RWPE2 (cell line): ENCODE data around the gene METTL1.

Source experiments
- ATAC-seq: fragments of 200-7000 bp; cut with Tn5 transposase; 3 replicates; pipeline ENCODE4 v1.9.1; 2021; ENCODE audit warnings: low read depth
- DNase-seq: peaks from one replicate; pipeline ENCODE4 v3.0.0-alpha.2; 2020; ENCODE audit warnings: low spot score
- H3K27ac ChIP-seq: fragments of 450-650 bp; 2 replicates; pipeline ENCODE4 v1.5.1; 2017; ENCODE audit warnings: mild to moderate bottlenecking; ENCODE audit not compliant: poor library complexity, severe bottlenecking
- H3K27me3 ChIP-seq: fragments of 250-450 bp; sonication (Bioruptor Pico); 2 replicates; pipeline ENCODE4 v1.5.1; 2021; ENCODE audit warnings: mild to moderate bottlenecking, moderate library complexity; ENCODE audit not compliant: insufficient read depth, poor library complexity, severe bottlenecking
- H3K36me3 ChIP-seq: fragments of 250-450 bp; sonication (Bioruptor Pico); 2 replicates; pipeline ENCODE4 v1.5.1; 2020; ENCODE audit warnings: low read depth, mild to moderate bottlenecking, moderate library complexity
- H3K4me1 ChIP-seq: fragments of 250-450 bp; sonication (Bioruptor Pico); 2 replicates; pipeline ENCODE4 v1.5.1; 2021; ENCODE audit warnings: mild to moderate bottlenecking, moderate library complexity; ENCODE audit not compliant: insufficient read depth, poor library complexity, severe bottlenecking
- H3K4me3 ChIP-seq: fragments of 250-450 bp; sonication (Bioruptor Pico); 2 replicates; pipeline ENCODE4 v1.5.1; 2021; ENCODE audit warnings: mild to moderate bottlenecking, moderate library complexity; ENCODE audit not compliant: severe bottlenecking
- H3K9me3 ChIP-seq: fragments of 250-450 bp; sonication (Bioruptor Pico); 2 replicates; pipeline ENCODE4 v1.5.1; 2021; ENCODE audit warnings: mild to moderate bottlenecking, moderate library complexity; ENCODE audit not compliant: severe bottlenecking
- TF ChIP-seq, protein P1 (sequence below): fragments of 450-650 bp; IDR thresholded peaks from one replicate; pipeline ENCODE4 v1.5.1; 2017; ENCODE audit warnings: mild to moderate bottlenecking, moderate library complexity; ENCODE audit not compliant: poor library complexity, severe bottlenecking

Gene METTL1

DNA sequence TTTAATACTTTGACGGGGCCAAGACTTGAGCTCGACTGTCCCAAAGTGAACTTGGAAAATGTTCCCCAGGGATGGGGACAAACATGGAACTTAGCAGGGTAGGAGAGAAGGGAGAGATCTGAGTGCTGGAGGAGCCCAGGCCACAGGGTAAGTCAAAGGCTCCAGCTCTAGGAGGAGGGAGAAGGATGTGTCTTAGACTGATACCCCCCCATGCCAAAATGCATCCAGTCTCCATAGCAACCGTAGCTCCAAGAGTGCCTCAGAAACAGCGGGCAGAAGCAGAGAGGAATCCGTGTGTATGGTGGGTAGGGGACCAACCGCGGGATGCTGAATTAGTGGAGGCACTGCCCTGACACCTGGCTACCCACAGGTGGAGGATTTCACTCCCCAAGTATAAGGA is 32.5 kb downstream of the METTL1 start:
- Histone ChIP-seq H3K27me3 (peaks cover 53% of the 10 kb centered on the region), H3K4me1 (peaks cover 6% of the 10 kb centered on the region), H3K36me3 (no peaks in the 10 kb centered on the region), H3K4me3 (no peak overlapping the region), H3K9me3 (no peaks in the 10 kb centered on the region), H3K27ac (no peak overlapping the region)
- ATAC-seq: no peak
- no peak for DNase-seq
- TF ChIP-seq, protein P1, sequence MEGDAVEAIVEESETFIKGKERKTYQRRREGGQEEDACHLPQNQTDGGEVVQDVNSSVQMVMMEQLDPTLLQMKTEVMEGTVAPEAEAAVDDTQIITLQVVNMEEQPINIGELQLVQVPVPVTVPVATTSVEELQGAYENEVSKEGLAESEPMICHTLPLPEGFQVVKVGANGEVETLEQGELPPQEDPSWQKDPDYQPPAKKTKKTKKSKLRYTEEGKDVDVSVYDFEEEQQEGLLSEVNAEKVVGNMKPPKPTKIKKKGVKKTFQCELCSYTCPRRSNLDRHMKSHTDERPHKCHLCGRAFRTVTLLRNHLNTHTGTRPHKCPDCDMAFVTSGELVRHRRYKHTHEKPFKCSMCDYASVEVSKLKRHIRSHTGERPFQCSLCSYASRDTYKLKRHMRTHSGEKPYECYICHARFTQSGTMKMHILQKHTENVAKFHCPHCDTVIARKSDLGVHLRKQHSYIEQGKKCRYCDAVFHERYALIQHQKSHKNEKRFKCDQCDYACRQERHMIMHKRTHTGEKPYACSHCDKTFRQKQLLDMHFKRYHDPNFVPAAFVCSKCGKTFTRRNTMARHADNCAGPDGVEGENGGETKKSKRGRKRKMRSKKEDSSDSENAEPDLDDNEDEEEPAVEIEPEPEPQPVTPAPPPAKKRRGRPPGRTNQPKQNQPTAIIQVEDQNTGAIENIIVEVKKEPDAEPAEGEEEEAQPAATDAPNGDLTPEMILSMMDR: no peak

DNA sequence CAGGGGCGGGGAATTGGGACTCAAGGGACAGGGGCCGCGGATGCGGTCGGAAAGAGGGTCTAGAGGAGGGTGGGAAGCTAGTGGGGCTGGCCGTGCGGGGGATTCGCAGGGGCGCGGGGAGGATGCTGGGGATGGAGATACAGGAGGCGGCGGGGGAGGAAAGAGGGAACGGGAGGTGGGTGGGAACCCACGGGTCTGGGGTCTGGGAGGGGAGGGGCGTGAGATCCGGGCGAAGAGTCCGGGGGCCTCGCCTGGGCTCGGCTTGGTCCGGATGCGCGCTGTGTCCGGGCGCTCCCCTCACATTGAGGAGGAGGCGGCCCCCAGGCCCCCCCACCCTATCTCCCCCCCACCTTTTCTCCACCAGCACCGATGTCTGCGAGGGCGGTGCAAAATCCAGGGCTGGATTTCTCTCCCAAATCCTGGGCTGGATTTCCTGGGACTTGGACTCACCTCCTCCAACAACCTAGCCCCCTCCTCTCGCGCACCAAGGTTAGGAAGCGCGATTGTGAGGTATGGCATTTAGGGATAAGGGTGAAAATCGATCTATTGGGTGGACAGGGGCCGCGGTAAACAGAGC is 33.2 kb downstream of the METTL1 start, which contains the start of gene AGAP2:
Gene AGAP2 (minus strand): TSS at position 82 of the 577 bp plus-strand sequence. CDS start 496 bp downstream, outside the sequence.
- H3K27me3 ChIP-seq: peaks cover 53% of the 10 kb centered on the region
- DNase-seq (no peak), ATAC-seq (no peak)
- H3K4me1 ChIP-seq: no peaks in the 10 kb centered on the region
- H3K9me3 ChIP-seq: no peaks in the 10 kb centered on the region
- no peak within 1 kb of the TSS for H3K27ac ChIP-seq
- no peaks in the 10 kb centered on the region for H3K36me3 ChIP-seq
- H3K4me3 ChIP-seq: peak within 1 kb of the TSS; percentile 5
- TF ChIP-seq, protein P1: no peak

DNA sequence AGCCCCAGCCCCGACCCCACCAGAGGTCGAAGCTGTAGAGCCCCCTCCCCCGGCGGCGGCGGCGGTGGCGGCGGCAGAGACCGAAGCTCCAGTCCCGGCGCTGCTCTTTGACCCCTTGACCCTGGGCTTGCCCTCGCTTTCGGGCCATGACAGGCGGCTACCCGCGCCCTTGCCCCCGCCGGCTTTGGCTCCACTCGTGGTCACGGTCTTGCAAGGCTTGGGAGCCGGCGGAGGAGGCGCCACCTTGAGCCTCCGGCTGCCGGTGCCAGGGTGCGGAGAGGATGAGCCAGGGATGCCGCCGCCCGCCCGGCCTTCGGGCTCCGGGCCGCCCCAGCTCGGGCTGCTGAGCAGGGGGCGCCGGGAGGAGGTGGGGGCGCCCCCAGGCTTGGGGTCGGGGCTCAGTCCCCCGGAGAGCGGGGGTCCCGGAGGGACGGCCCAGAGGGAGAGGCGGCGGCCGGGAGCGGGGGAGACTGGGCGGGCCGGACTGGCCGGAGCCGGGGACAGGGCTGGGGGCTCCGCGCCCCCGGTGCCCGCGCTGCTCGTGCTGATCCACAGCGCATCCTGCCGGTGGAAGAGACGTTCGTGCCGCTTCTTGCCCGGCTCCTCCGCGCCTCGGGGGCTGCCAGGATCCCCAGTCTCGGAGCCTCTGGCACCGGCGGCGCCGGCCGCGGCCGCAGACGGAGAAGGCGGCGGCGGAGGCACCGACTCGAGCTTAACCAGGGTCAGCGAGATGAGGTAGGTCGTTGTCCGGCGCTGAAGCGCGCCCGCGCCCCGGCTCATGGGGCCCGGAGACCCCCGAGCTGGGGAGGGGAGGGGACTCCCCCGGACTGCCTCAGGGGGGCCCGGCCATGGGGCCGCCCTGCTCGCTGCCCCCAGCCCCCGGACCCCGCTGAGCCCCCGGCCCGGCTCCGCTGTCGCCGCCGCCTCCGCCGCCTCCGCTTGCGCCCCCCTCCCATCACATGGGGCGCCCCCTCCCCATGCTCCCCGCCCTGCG is 34.1 kb downstream of the METTL1 start:
- Histone ChIP-seq H3K27me3 (peaks cover 53% of the 10 kb centered on the region), H3K27ac (no peak overlapping the region), H3K36me3 (no peaks in the 10 kb centered on the region), H3K9me3 (no peaks in the 10 kb centered on the region), H3K4me1 (no peaks in the 10 kb centered on the region), H3K4me3 (peak overlapping the region; percentile 5)
- ATAC-seq (peak; percentile 8; the same call in 2 of the 3 replicates), DNase-seq (no peak)
- TF ChIP-seq, protein P1: peak; percentile 29

DNA sequence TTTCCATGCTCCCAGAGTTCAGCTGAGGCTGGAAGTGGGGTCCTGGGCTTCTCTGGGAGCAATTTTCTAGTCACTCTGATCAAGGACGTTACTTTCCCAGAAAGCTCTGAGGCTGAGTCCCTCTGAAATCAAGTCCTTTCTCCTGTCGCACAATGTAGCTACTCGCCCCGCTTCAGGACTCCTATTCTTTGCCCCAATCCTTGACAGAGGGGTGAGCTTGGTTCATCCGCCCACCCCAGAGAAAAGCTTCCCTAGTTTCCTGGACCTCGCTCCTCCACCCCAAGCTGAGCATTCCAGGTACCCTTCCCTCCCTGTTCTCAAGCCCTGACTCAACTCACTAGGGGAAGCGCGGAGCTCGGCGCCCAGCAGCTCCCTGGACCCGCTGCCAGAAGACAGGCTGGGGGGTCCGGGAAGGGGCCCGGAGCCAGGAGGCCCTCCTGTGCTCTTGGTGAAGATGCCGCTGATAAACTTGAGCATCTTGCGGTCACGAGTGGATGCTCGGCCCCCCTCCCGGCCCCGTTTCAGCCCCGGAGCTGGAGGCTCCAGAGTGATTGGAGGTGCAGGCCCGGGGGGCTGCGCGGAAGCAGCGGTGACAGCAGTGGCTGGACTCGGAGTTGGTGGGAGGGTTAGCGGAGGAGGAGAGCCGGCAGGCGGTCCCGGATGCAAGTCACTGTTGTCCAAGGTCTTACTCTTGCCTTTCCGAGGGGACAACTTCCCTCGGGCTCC is 35.0 kb downstream of the METTL1 start:
- peak; percentile 15; the same call in 1 of the 3 replicates for ATAC-seq
- peaks cover 53% of the 10 kb centered on the region for H3K27me3 ChIP-seq

More for the DNA sequence above, 35.0 kb downstream of the METTL1 start:
- Histone ChIP-seq H3K36me3 (no peaks in the 10 kb centered on the region), H3K9me3 (no peaks in the 10 kb centered on the region), H3K4me1 (no peaks in the 10 kb centered on the region), H3K4me3 (no peak overlapping the region), H3K27ac (no peak overlapping the region)
- TF ChIP-seq, protein P1: no peak
- no peak for DNase-seq
